Psoas muscle (tissue), 8 donors: ENCODE results near the gene MXD4. TPM values are rescaled to one million over a fixed set of nuclear protein-coding genes. Genes with fewer than 3 reads are reported as not detected.
A peak's percentile ranks its signal among the peaks of the same experiment; 100 is the strongest.

ENCODE experiments used
- ATAC-seq, 4 donors: fragments of 200-7000 bp; cut with Tn5 transposase; one replicate each; pipeline ENCODE4 v1.9.1; 2020; ENCODE audit warnings: moderate library complexity in 3 of 4, mild to moderate bottlenecking in 2 of 4
- DNase-seq, 2 donors: peaks; one replicate each; pipeline ENCODE4 v3.0.0-alpha.2; 2020
- H3K27ac ChIP-seq: fragments of 200-600 bp; one replicate; pipeline ENCODE4 v1.8.0; 2022
- H3K27me3 ChIP-seq, 3 donors: fragments of 200-600 bp in 1 of 3; one replicate each; pipeline versions ENCODE4 v1.6.1 to v1.8.0; 2013 to 2022; ENCODE audit warnings: low read length in 2 of 3, mild to moderate bottlenecking in 2 of 3, moderate library complexity in 1 of 3; ENCODE audit not compliant: insufficient read depth in 3 of 3
- H3K36me3 ChIP-seq, 2 donors: fragments of 200-600 bp in 1 of 2; one replicate each; pipeline versions ENCODE4 v1.6.1 to v1.8.0; 2013 to 2022; ENCODE audit warnings: low read depth in 1 of 2, mild to moderate bottlenecking in 1 of 2, moderate library complexity in 1 of 2; ENCODE audit not compliant: insufficient read depth in 1 of 2
- H3K4me1 ChIP-seq: fragments of 200-600 bp; one replicate; pipeline ENCODE4 v1.8.0; 2022
- H3K4me3 ChIP-seq: fragments of 200-600 bp; one replicate; pipeline ENCODE4 v1.8.0; 2022; ENCODE audit warnings: mild to moderate bottlenecking
- H3K9me3 ChIP-seq: fragments of 200-600 bp; one replicate; pipeline ENCODE4 v1.8.0; 2022
- CTCF ChIP-seq: fragments of 200-600 bp; IDR thresholded peaks from one replicate; pipeline ENCODE4 v1.8.0; 2022; ENCODE audit warnings: antibody characterized with exemption
- WGBS, 3 donors: extraction: QIAGEN DNeasy Blood & Tissue Kit; methylation state at CpG; one replicate each; pipeline versions ENCODE4 v1.1.6 to v1.1.7; 2013; 5-methylcytosine and 5-hydroxymethylcytosine counted together
- intact Hi-C, 2 donors: fragments of 100-400 bp; cut with DNase I; formaldehyde crosslinking; loops; one replicate each; pipeline versions ENCODE4 v1.11.0 to v1.14.2; 2022
- long read RNA-seq, 2 donors: library from polyadenylated mRNA; unstranded; transcript quantifications; one replicate each; pipeline ENCODE4 v2.0.0, GENCODE V29; 2021
- polyA plus RNA-seq, 3 donors: library from polyadenylated mRNA; stranded (reverse); fragments of 200-250 nt; gene quantifications; one replicate each; pipeline ENCODE4 v1.2.3, GENCODE V29; 2013
- total RNA-seq, 4 donors: library from RNA; stranded (reverse); fragmentation: NEBNext Ultra II Directional in 2 of 4; extraction: Animal tissue kit (Norgen Biotek cat#: 25700) in 2 of 4; gene quantifications; one replicate each; pipeline versions ENCODE4 v1.2.1 to v1.2.4, GENCODE V29; 2021 to 2023
- donor health status: healthy with polysubstance abuse.
- donor health status: DM: no; HTN: no; CAD: no; lungs with moderate emphysema.
- donor health status: Bipolar disorder and iron deficiency.
- donor health status: healthy.
- donor health status: DM: yes; HTN: yes; CAD: no.
- donor health status: DM: no; HTN: no; CAD: no.
- donor health status: DM: no; HTN: no; CAD: no.
- donor health status: DM: yes; HTN: yes; CAD: no.

The MXD4 gene
- total RNA-seq = 10 to 100 TPM; 18.8 to 36.7 (median 35.3) TPM
- polyA plus RNA-seq = 10 to 100 TPM; 15.4 to 29.9 (median 23.3) TPM
- long read RNA-seq, donor 1, full-length matches to known transcripts = 84 of 101 reads
- long read RNA-seq, donor 1, partial matches to known transcripts = 1 of 101 reads
- long read RNA-seq, donor 1, other reads (novel, unspliced or antisense) = 16 of 101 reads
- long read RNA-seq, donor 2, full-length matches to known transcripts = 129 of 165 reads
- long read RNA-seq, donor 2, partial matches to known transcripts = 6 of 165 reads
- long read RNA-seq, donor 2, other reads (novel, unspliced or antisense) = 30 of 165 reads

- Histone ChIP-seq H3K36me3 (peaks cover 0 to 26% of the 10 kb centered on the region in 2 donors), H3K9me3 (no peaks in the 10 kb centered on the region), H3K4me1 (peaks cover 65% of the 10 kb centered on the region), H3K4me3 (peak within 1 kb of the TSS; percentile 99), H3K27ac (peak within 1 kb of the TSS; percentile 97), H3K27me3 (no peaks in the 10 kb centered on the region)
- ATAC-seq (no peak), DNase-seq (no peak)
- WGBS, 3 donors = 0 to 6% (median 0%) methylated on average over 7 to 46 of the region's 46 CpGs
- intact Hi-C loops = loop anchor here in 1 of 2 donors (2.0 kb wide), 1 partner anchor 19 kb away; the partner anchor contains the start of genes HAUS3 and POLN
- TF ChIP-seq CTCF = no peak
These were observed at the start of gene MXD4 for GRCh38 chr4:2261853-2262144. TSS of gene MXD4 (minus strand) at chr4:2262109. CDS start at chr4:2261980, 129 bp downstream.

GRCh38 chr4:2306773-2307410, 45.0 kb upstream of the MXD4 start:
- H3K27ac ChIP-seq = no peak overlapping the region
- H3K27me3 ChIP-seq = no peaks in the 10 kb centered on the region
- peaks cover 13% of the 10 kb centered on the region for H3K9me3 ChIP-seq
- no peak for ATAC-seq
- 86 to 87% (median 87%) methylated on average over 10 of the region's 10 CpGs for WGBS, 3 donors
- H3K4me1 ChIP-seq = no peaks in the 10 kb centered on the region
- no peak overlapping the region for H3K4me3 ChIP-seq
- no peak for TF ChIP-seq CTCF
- DNase-seq = no peak
- H3K36me3 ChIP-seq = no peaks in the 10 kb centered on the region
- intact Hi-C loops = no loop called here

DNA sequence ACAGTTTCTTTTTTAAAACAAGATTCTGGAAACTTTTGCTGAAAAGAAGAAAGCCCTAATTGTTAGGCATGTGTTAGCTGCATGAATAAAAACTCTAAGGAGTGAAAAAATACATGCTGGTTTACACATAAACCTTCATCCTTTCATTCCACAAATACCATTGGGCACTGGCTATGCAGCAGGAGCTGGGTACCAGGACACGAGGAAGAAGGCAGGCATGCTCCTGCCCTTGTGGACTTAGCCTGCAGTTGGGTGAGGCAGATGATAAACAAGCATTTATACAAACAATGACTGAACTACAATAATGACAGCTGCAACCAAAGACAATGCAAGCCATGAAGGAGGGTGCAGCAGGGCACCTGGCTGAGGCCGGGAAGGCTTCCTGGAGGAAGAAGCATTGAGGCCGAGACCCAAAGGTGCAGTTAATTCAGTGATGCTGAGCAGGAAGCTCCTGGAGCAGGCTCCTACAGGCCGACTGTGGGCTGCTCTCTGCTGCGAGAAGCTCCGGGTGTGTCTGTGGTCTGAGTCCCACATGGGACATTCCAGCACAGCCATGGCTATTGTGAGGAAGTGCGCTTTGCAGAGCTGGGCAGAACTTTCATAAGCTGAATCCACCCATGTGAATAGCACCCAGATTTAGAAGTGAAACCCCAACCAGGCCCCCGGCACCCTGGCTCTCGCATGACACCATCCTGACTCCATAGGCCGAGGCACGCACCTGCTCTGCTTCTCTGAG, 44.0 kb upstream of the MXD4 start:
- intact Hi-C loops = no loop called here
- no peak for TF ChIP-seq CTCF
- 79 to 82% (median 79%) methylated on average over 11 of the region's 11 CpGs for WGBS, 3 donors

GRCh38 chr4:2304877-2305561, 43.1 kb upstream of the MXD4 start:
- peaks cover 8% of the 10 kb centered on the region for H3K9me3 ChIP-seq
- H3K36me3 ChIP-seq = no peaks in the 10 kb centered on the region
- H3K27ac ChIP-seq = no peak overlapping the region
- no peak overlapping the region for H3K4me3 ChIP-seq
- intact Hi-C loops = no loop called here
- H3K27me3 ChIP-seq = no peaks in the 10 kb centered on the region
- ATAC-seq (no peak), DNase-seq (no peak)
- H3K4me1 ChIP-seq = no peaks in the 10 kb centered on the region
- no peak for TF ChIP-seq CTCF
- WGBS, 3 donors = 89 to 92% (median 90%) methylated on average over 35 to 41 of the region's 41 CpGs

More for the DNA sequence above, 44.0 kb upstream of the MXD4 start:
- Histone ChIP-seq H3K9me3 (peaks cover 13% of the 10 kb centered on the region), H3K4me3 (no peak overlapping the region), H3K4me1 (no peaks in the 10 kb centered on the region), H3K27me3 (no peaks in the 10 kb centered on the region), H3K36me3 (no peaks in the 10 kb centered on the region), H3K27ac (no peak overlapping the region)
- DNase-seq = no peak
- ATAC-seq = no peak
